Karpas-422 (cell line): ENCODE measurements around the gene C11orf16. TPM values are rescaled to one million over a fixed set of nuclear protein-coding genes. Genes with fewer than 3 reads are reported as not detected.

Experiments used
- DNase-seq: peaks from one replicate; pipeline ENCODE4 v3.0.0-alpha.2; 2015
- H2AFZ ChIP-seq: fragments of 200-600 bp; sonication (generic); 2 replicates; pipeline ENCODE4 v1.6.1; 2014; ENCODE audit warnings: antibody characterized with exemption, low read length, mixed read lengths
- H3K27ac ChIP-seq: fragments of 200-600 bp; sonication (generic); 2 replicates; pipeline ENCODE4 v1.5.1; 2014; ENCODE audit warnings: mild to moderate bottlenecking, low read length, moderate library complexity
- H3K27me3 ChIP-seq: fragments of 200-600 bp; sonication (generic); 2 replicates; pipeline ENCODE4 v1.6.1; 2014; ENCODE audit warnings: low read length, mixed read lengths
- H3K36me3 ChIP-seq: fragments of 200-600 bp; sonication (generic); 2 replicates; pipeline ENCODE4 v1.6.1; 2014; ENCODE audit warnings: low read length, mixed read lengths; ENCODE audit not compliant: insufficient read depth
- H3K4me1 ChIP-seq: fragments of 200-600 bp; sonication (generic); 2 replicates; pipeline ENCODE4 v1.6.1; 2014; ENCODE audit warnings: mild to moderate bottlenecking, low read length, mixed read lengths
- H3K4me2 ChIP-seq: fragments of 200-600 bp; sonication (generic); 2 replicates; pipeline ENCODE4 v1.6.1; 2014; ENCODE audit warnings: low read length, low read depth, mild to moderate bottlenecking; ENCODE audit not compliant: poor library complexity, severe bottlenecking
- H3K4me3 ChIP-seq: fragments of 200-600 bp; sonication (generic); 2 replicates; pipeline ENCODE4 v1.5.1; 2014; ENCODE audit warnings: mild to moderate bottlenecking, antibody characterized with exemption, low read length, mixed read lengths
- H3K79me2 ChIP-seq: fragments of 200-600 bp; sonication (generic); 2 replicates; pipeline ENCODE4 v1.6.1; 2014; ENCODE audit warnings: mild to moderate bottlenecking, low read length, mixed read lengths
- H3K9ac ChIP-seq: fragments of 200-600 bp; sonication (generic); 2 replicates; pipeline ENCODE4 v1.6.0; 2014; ENCODE audit warnings: low read length
- H3K9me2 ChIP-seq: fragments of 200-600 bp; sonication (generic), shearing (Covaris generic); replicated peaks from 2 replicates; pipeline ENCODE4 v1.6.0; 2014; ENCODE audit warnings: mild to moderate bottlenecking, low read length, moderate library complexity; ENCODE audit not compliant: insufficient read depth
- H3K9me3 ChIP-seq: fragments of 300-700, 200-600 bp; sonication (generic); 2 replicates; pipeline ENCODE4 v1.6.1; 2014; ENCODE audit warnings: low read length, mixed read lengths
- H4K20me1 ChIP-seq: fragments of 200-600 bp; sonication (generic); 2 replicates; pipeline ENCODE4 v1.6.1; 2014; ENCODE audit warnings: mild to moderate bottlenecking, antibody characterized with exemption, low read length, low read depth; ENCODE audit not compliant: insufficient read depth
- total RNA-seq: library from RNA; depleted of rRNA; stranded (reverse); fragments of >200 nt; shearing (Covaris generic); gene quantifications from 2 replicates; pipeline ENCODE4 v1.2.3, GENCODE V29; 2014; ENCODE audit warnings: low replicate concordance

C11orf16 gene
- total RNA-seq, 1 experiment from 2014 or later, result not detected

DNA sequence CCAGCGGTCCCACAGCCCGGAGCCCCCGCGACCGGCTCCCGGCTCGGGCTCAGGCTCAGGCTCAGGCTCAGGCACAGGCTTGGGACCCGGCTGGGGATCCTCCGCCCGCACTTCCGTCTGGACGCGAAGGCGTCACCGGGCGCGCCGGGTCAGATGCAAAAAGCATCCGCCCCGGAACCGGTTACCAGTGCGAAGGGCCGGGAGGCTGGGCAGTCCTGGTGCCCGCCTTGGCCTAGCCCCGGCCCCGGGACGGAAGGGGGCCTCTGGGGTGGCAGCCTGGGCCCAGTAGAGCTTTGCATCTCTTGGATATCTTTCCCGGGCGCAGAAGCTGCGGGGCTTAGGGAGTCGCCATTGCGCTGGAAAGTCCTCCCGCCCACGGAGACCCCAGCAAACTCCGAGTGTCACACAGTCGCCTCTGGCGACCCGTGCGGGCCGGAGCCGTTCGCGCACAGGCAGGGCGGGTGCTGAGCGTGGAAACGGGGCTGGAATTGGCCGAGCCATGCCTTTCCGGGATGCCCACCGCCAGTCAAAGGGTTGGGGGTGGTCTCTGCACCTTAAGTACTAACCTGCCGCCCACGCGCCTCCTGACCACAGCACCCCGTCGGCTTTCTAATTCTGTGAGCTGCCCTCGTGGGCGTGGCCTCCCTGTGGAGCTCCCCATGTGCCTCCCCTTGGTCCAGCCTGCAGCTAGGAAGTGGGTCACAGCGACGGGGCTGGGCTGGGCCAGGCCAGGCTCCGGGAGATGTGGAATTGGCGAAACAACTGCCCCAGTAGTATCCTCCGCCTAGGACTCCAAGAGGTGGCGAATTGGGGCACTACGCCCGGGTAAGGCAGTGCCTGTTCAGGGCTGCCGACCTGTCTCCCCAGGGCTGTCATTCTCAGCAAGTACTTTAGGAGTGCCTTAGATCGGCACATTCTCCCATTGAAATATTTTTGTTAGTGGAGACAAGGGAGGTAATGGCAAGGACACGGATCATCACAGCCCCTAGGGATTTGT lies 31.9 kb upstream of the C11orf16 start, which contains the start of gene TMEM9B:
TMEM9B (minus strand) TSS at position 119 of the 997 bp plus-strand sequence. CDS start 129 bp downstream, outside the sequence.
- Histone ChIP-seq H3K9me3 (no peaks in the 10 kb centered on the region), H3K4me2 (peak within 1 kb of the TSS; percentile 85), H3K36me3 (no peaks in the 10 kb centered on the region; the same call in 1 of the 2 replicates), H3K9me2 (no peaks in the 10 kb centered on the region), H4K20me1 (no peaks in the 10 kb centered on the region), H3K4me1 (peaks cover 35% of the 10 kb centered on the region), H3K9ac (peak within 1 kb of the TSS; percentile 94), H3K27me3 (no peaks in the 10 kb centered on the region), H2AFZ (peak within 1 kb of the TSS; percentile 68; the same call in 1 of the 2 replicates), H3K4me3 (peak within 1 kb of the TSS; percentile 81), H3K79me2 (peaks cover 52% of the 10 kb centered on the region), H3K27ac (peak within 1 kb of the TSS; percentile 64)
- DNase-seq, result peak; percentile 94

GRCh38 chr11:8963569-8964323 lies 31.0 kb upstream of the C11orf16 start:
- H3K79me2 ChIP-seq, result peaks cover 61% of the 10 kb centered on the region

DNA sequence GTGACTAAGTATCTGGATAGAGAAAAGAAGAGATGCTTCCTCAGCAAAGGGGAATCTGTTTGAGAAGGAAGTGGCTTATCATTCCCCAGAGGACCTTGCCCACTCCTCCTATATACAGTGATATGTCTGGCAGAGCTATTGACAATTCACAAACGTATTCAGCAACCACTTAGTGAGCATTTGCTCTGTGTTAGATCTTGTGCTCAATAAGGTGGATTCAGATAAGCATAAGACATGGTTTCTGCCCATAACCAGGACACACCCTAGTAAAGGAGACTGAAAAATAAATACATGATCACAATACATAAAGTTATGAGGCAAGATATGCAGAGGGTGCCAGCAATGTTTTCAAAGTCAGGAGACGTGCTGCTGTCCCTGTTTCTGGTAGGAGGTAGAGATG lies 30.1 kb upstream of the C11orf16 start:
- no peaks in the 10 kb centered on the region for H3K27me3 ChIP-seq
- no peaks in the 10 kb centered on the region for H4K20me1 ChIP-seq
- DNase-seq, result no peak
- peaks cover 35% of the 10 kb centered on the region for H3K4me1 ChIP-seq
- no peaks in the 10 kb centered on the region for H3K9me2 ChIP-seq
- H3K4me2 ChIP-seq, result peak overlapping the region; percentile 85
- no peak overlapping the region for H3K27ac ChIP-seq
- peaks cover 67% of the 10 kb centered on the region for H3K79me2 ChIP-seq
- H3K9ac ChIP-seq, result peak overlapping the region; percentile 94
- 0 out of 2 replicates have a peak, but pooled peaks cover 3% of the 10 kb centered on the region for H3K36me3 ChIP-seq
- H3K4me3 ChIP-seq, result peak overlapping the region; percentile 81
- H2AFZ ChIP-seq, result no peak overlapping the region
- no peaks in the 10 kb centered on the region for H3K9me3 ChIP-seq

More at GRCh38 chr11:8963569-8964323, 31.0 kb upstream of the C11orf16 start:
- Histone ChIP-seq H3K36me3 (0 out of 2 replicates have a peak, but pooled peaks cover 3% of the 10 kb centered on the region), H3K4me2 (peak overlapping the region; percentile 85), H3K27me3 (no peaks in the 10 kb centered on the region), H3K27ac (no peak overlapping the region), H4K20me1 (no peaks in the 10 kb centered on the region), H3K9me2 (no peaks in the 10 kb centered on the region), H3K4me1 (peaks cover 35% of the 10 kb centered on the region), H3K4me3 (peak overlapping the region; percentile 81), H3K9me3 (no peaks in the 10 kb centered on the region), H3K9ac (peak overlapping the region; percentile 94), H2AFZ (peak overlapping the region; percentile 68; the same call in 1 of the 2 replicates)
- peak; percentile 87 for DNase-seq

- no peak for DNase-seq
- peak overlapping the region; percentile 85 for H3K4me2 ChIP-seq
Measured at GRCh38 chr11:8961401-8961800, 28.7 kb upstream of the C11orf16 start.

DNA sequence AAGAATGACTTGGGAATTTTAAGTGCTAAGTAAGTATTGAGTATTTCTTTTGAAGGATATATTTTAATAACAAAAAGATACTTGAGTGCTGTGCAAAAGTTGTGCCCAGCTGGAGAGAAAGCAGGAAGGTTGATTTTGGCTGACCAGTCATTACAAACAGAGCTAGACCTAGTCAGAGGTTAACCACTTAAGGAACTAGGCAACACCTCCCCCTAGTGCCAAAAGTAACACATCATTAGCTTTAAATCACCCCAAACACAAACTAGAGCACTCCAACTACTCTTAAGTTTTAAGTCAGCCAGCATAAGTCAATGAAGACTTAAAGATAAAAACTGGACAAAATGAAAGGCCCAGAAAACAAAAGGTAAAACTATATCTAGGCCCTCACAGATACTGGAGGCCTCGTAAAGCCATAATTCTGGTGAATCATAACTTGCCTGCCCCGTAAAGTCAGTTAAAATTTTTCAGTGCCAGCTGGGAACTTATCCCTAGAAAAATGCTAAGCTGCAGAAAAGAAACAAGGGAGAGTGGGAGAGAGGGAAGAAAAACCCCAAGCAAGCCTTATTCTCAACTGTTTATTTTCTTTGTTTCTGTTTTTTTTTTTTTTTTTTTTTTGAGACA lies 26.9 kb upstream of the C11orf16 start:
- Histone ChIP-seq H3K9me3 (no peaks in the 10 kb centered on the region), H3K27me3 (no peaks in the 10 kb centered on the region), H4K20me1 (no peaks in the 10 kb centered on the region), H3K79me2 (peaks cover 78% of the 10 kb centered on the region), H3K27ac (no peak overlapping the region), H3K9ac (no peak overlapping the region), H3K9me2 (no peaks in the 10 kb centered on the region), H3K4me2 (no peak overlapping the region), H3K36me3 (peaks cover 3% of the 10 kb centered on the region; the same call in 1 of the 2 replicates), H3K4me1 (peaks cover 20% of the 10 kb centered on the region), H2AFZ (no peak overlapping the region), H3K4me3 (no peak overlapping the region)
- DNase-seq, result peak; percentile 74

More at GRCh38 chr11:8961401-8961800, 28.7 kb upstream of the C11orf16 start:
- Histone ChIP-seq H3K4me1 (peaks cover 31% of the 10 kb centered on the region), H3K79me2 (peaks cover 80% of the 10 kb centered on the region), H2AFZ (no peak overlapping the region), H3K4me3 (no peak overlapping the region), H3K9me3 (no peaks in the 10 kb centered on the region), H3K27ac (no peak overlapping the region), H3K36me3 (0 out of 2 replicates have a peak, but pooled peaks cover 3% of the 10 kb centered on the region), H3K27me3 (no peaks in the 10 kb centered on the region), H3K9me2 (no peaks in the 10 kb centered on the region), H3K9ac (no peak overlapping the region), H4K20me1 (no peaks in the 10 kb centered on the region)

GRCh38 chr11:8956860-8957259 lies 24.1 kb upstream of the C11orf16 start:
- no peak overlapping the region for H3K9ac ChIP-seq
- H3K9me3 ChIP-seq, result no peaks in the 10 kb centered on the region
- H2AFZ ChIP-seq, result no peak overlapping the region
- no peaks in the 10 kb centered on the region for H3K9me2 ChIP-seq
- H3K27me3 ChIP-seq, result no peaks in the 10 kb centered on the region
- H4K20me1 ChIP-seq, result no peaks in the 10 kb centered on the region
- H3K4me1 ChIP-seq, result peaks cover 4% of the 10 kb centered on the region
- H3K36me3 ChIP-seq, result peaks cover 22% of the 10 kb centered on the region; the same call in 1 of the 2 replicates
- no peak overlapping the region for H3K4me2 ChIP-seq
- no peak overlapping the region for H3K4me3 ChIP-seq
- peaks cover 56% of the 10 kb centered on the region for H3K79me2 ChIP-seq
- no peak overlapping the region for H3K27ac ChIP-seq
- no peak for DNase-seq

DNA sequence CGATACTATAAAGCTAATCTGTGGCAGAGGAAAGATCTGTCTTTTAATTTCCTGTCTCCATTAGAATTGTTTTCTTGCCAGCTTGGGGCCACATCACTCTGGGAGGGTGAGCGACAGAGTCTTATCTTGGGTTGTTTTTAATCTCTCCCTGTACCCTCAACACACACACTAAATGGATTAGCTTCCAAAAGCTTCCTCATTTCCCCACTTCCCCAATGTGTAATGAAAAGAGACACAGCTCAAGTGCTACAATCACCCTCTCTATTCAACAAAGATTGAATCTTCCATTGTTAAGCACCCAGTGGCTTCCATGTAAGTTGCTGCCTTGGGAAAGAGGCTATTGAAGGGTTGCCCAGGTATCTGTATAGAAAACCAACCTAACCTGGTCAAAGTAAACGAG lies 16.1 kb upstream of the C11orf16 start:
- Histone ChIP-seq H4K20me1 (no peaks in the 10 kb centered on the region), H2AFZ (no peak overlapping the region), H3K4me1 (no peaks in the 10 kb centered on the region), H3K9me2 (no peaks in the 10 kb centered on the region), H3K4me2 (no peak overlapping the region), H3K4me3 (no peak overlapping the region), H3K27ac (no peak overlapping the region), H3K79me2 (no peaks in the 10 kb centered on the region), H3K9me3 (no peaks in the 10 kb centered on the region), H3K9ac (no peak overlapping the region), H3K36me3 (peaks cover 28% of the 10 kb centered on the region), H3K27me3 (no peaks in the 10 kb centered on the region)
- no peak for DNase-seq
